ENCODE data around the gene CYP2F1. TPM values are rescaled to one million over a fixed set of nuclear protein-coding genes. Genes with fewer than 3 reads are reported as not detected.
A peak's percentile ranks its signal among the peaks of the same experiment; 100 is the strongest.
"Not testable (repeated sequence)": the region's sequence is repeated elsewhere in the genome, so short reads cannot be mapped to it uniquely, and the experiment has no call there.

The CYP2F1 gene
- total RNA-seq, 1 experiment from 2014 or later: not detected

DNA sequence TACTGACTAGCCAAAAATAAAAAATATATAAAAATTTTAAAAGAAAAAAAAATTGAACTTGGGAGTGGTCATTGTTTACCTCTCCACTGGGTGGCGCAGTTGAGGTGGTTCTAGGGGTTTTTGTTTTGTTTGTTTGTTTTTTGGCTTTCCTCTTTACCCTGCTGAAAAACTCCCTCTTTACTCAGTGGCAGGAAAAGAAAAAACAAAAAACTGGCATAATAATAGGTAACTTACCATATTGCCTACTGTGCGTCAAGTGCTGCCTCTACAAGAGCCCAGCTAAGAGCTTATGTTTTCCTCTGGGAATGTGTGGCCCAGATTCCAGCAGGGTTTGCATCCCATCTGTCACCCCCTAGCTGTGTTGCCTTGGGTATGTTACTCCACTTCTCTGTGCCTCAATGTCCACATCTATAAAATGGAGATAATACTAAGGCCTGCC is 12.6 kb downstream of the CYP2F1 start:
- peak; percentile 14 for DNase-seq (ENCODE audit: low read depth)

DNA sequence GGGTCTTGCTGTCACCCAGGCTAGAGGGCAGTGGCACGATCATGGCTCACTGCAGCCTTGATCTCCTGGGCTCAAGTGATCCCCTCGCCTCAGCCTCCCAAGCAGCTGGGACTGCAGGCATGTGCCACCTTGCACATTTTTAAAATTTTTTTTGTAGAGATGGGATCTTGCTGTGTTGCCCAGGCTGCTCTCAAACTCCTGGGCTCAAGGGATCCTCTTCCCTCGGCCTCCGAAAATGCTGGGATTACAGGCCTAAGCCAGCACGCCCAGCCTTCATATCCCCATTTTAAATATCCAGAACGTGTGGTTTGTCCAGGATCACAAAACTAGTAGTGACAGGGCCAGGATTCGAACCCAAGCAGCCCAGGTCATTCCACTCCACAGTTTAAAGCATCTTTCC is 13.1 kb downstream of the CYP2F1 start:
- DNase-seq (ENCODE audit: low read depth): not testable (repeated sequence)

DNA sequence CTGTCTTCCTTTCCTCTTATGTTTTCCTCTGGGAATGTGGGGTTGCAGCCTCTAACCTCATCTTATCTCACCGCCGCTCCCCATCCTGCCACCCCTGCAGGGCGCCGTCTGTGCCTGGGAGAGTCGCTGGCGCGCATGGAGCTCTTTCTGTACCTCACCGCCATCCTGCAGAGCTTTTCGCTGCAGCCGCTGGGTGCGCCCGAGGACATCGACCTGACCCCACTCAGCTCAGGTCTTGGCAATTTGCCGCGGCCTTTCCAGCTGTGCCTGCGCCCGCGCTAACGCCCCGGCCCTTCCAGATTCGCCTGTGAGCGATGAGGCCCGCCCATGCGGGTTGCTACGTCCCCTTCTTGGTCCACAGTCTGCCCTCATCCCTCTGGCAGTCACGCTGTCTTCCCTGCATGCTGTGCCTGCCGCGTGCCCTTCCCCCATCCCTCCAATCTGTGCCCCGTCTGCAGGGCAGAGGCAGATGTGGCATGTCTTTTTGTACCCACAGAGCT is 13.6 kb downstream of the CYP2F1 start:
- peak; percentile 51 for DNase-seq (ENCODE audit: low read depth)

DNA sequence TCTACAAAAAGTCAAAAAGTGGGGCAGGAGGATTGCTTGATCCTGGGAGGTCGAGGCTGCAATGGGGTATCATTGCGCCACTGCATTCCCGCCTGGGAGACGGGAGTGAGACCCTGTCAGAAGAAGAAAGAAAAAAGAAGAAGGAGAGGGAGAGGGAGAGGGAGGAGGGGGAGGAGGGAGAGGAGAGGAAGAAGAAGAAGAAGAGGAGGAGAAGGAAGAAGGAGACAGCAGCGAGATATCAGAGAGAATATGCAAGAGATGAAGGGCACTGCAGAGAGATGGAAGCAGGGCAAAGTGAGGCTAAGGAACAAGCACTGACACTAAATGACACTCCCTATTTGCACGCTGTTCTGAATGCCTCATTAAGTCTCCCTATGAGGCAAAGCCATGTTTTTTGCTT is 14.5 kb downstream of the CYP2F1 start:
- DNase-seq (ENCODE audit: low read depth): no peak

DNA sequence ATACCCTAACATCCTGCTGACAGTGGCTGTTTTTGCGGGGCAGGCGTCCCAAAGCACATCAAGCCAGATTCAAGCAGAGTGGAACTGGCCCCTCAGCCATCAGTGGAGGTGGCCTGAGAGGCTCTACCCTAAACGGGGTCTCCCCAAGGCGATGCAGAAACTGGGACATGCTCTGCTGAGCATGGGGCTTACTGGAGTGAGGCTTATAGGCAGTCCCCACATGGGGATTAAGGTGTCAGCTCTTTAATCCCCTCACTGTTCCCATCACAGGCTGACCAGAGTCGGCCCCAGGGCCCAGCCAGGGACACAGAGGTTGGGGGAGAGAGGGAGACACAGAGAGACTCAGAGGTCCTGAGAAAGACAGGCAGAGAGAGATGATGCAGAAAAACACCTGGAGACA is 17.0 kb downstream of the CYP2F1 start:
- no peak for DNase-seq (ENCODE audit: low read depth)

DNA sequence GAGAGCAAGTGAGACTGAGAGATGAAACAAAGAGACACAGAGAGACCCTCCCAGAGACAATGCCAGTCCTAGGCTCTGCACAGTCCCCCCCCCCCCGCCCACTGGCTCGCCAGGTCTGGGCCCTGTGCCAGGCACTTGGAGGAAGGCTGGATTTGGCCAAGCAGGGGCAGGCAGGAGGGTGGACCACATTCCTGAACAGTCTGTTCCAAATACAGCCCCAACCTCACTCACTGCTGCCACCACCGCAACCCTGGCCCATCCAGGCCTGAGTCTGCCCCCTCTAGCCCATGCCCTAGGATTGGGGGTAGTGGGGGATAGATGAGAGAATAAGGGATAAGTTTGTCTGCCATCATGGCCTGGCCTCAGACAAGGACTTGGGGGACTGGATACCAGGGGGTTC is 19.0 kb downstream of the CYP2F1 start:
- DNase-seq (ENCODE audit: low read depth): no peak

DNA sequence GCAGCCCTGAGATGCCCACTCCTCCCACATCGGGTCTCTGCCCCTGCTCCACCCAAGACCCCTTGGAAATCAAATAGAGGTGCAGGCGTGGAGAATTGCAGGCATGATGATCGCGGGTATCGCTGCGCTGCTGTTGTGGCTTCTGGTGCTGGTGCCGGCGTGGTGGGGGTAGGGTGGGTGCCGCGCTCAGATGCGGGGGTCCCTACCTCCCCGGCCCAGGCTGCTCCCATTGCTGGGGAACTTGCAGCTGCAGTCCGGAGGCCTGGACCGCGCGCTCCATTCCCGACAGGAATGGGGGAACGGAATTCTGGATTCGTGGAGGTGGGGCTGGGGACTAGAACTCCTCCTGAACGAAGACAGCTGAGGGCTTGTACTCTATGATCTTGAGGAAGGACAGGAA is 20.4 kb downstream of the CYP2F1 start:
- no peak for DNase-seq (ENCODE audit: low read depth)

DNA sequence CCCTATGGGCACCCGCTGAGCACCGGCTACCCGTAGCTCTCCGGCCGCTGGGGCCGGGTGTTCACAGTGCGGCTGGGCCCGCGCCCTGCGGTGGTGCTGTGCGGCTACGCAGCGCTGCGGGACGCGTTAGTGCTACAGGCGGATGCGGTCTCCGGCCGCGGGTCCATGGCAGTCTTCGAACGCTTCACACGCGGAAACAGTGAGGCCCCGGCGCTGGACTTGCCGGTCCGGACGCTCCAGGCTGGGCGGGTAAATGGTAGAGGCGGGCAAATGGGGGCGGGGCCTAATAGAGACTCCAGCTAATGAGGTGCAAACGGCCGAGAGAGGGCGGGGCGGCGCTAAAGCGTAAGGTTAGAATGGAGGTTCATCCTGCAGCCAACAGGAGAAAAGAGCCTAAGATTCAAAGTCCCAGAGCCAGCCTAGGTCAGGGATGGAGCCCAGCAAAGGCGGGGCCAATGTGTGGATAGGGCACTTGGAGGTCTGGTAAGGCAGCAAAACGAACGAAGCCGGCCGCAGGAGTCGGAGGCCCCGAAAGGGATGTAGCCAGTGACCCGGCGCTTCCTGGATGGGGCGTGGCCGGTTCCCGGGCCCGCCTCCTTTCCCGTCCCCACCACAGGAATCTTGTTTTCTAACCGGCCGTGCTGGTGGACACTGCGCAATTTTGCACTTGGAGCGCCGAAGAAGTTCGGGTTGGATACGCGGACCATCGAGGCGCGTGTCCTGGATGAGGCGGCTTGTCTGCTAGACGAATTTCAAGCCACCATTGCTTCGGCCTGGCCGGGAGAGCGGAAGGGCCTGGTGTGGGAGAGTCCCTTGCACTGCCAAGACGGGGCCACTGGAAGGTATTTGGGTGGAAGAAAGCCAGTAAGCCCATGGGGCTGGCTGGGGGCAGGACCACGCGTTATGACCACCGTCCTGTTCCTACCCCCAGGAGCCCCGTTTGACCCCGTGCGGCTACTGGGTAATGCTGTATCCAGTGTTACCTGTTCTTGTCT is 21.5 kb downstream of the CYP2F1 start:
- peak; percentile 2 for DNase-seq (ENCODE audit: low read depth)

DNA sequence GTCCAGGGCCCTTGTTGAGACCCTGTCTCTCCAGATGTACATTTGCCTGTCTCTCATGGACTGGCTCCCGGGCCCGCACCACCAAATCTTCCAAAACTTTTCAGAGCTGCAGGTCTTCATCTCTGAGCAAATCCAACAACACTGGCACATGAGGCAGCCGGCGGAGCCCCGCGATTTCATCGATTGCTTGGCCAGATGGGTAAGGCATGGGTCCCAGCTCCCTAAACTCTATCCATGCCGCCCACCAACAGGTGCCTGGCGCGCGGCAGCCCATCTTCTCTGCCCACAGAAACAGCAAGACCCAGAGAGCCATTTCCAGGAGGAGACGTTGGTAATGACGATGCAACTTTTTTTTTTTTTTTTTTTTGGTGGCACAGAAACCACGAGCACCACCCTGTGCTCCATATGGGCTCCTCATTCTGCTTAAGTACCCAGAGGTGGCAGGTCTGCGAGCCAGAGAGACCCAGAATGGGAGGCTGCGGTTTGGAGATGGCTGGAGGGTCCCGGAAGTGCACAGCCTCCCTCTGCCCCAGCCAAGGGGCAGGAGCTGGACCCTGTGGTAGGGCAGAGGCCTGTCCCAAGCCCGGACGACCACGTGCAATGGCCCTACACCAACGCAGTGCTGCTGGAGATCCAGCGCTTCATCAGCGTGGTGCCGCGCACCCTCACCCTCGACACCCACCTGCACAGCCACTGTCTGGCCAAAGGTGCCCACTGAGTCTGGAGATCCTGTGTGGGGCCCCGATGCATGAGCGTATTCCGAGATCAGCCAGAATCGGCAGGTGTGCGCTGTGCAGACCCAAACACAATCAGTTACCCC is 22.6 kb downstream of the CYP2F1 start:
- DNase-seq (ENCODE audit: low read depth): no peak

DNA sequence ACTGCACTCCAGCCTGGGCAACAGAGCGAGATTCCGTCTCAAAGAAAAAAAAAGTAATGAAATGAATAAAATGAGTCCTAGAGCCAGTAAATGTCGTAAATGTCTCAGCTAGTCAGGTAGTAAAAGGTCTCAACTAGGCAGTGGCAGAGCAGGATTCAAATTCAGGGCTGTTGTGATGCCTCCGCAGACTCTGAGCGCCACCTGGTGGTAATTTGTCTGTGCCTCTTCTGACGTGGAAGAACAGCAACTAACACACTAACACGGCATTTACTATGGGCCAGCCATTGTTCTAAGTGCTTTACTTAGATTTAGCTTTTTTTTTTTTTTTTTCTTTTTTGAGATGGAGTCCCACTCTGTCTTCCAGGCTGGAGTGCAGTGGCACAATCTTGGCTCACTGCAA is 30.2 kb downstream of the CYP2F1 start:
- peak; percentile 63 for DNase-seq (ENCODE audit: low read depth)

DNA sequence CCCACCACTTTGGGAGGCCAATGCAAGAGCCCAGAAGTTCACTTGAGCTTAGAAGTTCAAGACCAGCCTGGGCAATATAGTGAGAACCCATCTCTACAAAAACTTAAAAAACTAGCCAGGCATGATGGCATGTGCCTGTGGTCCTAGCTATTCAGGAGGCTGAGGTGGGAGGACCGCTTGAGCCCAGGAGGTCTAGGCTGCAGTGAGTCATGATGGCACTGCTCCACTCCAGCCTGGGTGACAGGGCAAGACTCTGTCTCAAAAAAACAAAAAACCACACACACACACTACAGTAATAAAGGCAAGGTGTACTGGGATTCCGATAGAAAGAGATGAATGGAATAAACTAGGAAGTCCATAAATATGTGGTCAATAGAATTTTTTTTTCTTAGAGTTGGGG is 35.6 kb downstream of the CYP2F1 start:
- DNase-seq (ENCODE audit: low read depth): no peak

DNA sequence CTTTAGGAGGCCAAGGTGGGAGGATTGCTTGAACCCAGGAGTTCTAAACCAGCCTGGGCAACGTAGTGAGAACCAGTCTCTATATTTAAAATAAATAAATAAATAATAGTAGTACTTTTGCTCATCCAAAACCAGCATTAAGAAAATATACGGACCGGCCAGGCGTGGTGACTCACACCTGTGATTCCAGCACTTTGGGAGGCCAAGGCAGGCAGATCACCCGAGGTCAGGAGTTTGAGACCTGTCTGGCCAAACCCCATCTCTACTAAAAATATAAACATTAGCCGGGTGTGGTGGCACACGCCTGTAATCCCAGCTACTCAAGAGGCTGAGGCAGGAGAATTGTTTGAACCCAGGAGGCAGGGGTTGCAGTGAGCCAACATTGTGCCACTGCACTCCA is 36.8 kb downstream of the CYP2F1 start:
- DNase-seq (ENCODE audit: low read depth): not testable (repeated sequence)

DNA sequence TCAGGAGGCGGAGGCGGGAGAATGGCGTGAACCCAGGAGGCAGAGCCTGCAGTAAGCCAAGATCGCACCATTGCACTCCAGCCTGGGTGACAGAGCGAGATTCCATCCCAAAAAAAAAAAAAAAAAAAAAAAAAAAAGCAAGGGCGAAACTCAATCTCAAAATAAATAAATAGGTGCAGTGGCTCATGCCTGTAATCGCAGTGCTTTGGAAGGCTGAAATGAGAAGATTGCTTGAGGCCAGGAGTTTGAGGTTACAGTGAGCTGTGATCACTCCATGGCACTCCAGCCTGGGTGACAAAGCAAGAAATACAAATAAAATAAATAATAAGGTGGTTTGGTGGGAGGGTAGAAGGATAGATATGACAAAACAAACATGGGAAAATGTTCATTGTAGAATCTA is 39.8 kb downstream of the CYP2F1 start:
- DNase-seq (ENCODE audit: low read depth): no peak

DNA sequence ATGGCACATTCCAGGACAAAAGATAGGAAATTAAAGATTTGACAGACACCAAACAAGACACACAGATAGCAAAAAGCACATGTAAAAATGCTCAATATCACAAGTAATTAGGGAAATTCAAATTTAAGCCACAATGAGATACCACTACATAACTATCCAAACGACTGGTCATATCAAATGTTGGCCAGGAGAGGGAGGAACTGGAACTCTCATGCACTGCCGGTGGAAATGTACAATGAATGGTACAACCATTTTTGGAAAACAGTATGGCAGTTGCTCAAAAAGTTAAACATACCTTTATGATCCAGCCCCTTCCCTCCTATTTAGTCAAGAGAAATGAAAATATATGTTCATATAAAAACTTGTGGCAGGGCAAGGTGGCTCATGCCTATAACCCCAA is 42.0 kb downstream of the CYP2F1 start:
- no peak for DNase-seq (ENCODE audit: low read depth)

DNA sequence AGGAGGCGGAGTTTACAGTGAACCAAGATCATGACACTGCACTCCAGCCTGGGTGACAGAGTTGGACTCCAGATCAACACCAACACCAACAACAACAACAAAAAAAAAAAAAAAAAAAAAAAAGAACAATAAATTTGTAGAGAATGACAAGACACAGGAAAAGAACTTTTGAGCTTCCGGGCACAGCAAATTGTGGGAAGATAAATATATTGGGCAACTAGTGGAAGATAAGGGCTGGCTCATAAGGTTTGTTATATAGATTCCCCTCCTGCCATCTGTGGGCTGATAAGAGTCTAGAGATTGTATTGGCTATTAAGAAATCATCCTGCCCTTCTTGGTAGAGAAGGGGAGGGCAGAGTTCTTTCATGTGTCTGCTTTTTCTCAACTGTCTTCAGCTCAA is 45.6 kb downstream of the CYP2F1 start:
- DNase-seq (ENCODE audit: low read depth): no peak

DNA sequence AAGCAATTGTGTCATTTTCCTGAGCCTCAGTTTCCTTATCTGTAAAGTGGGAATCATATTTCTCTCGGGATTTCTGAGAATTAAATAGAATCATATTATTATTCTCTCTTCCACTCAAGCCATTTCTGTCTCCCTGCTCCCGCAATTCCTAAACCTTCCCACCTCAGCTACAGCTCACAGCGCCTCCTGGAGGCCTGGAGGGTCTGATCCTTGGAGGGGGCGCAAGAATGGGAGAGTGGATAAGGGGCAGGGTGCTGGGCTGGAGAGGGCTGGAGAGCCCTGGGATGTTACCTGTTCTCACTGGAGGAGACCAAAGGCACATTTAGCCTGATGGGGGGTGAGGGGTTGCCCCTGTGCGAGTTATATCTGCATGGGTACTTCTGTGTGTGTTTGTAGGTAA is 47.7 kb downstream of the CYP2F1 start:
- no peak for DNase-seq (ENCODE audit: low read depth)

DNA sequence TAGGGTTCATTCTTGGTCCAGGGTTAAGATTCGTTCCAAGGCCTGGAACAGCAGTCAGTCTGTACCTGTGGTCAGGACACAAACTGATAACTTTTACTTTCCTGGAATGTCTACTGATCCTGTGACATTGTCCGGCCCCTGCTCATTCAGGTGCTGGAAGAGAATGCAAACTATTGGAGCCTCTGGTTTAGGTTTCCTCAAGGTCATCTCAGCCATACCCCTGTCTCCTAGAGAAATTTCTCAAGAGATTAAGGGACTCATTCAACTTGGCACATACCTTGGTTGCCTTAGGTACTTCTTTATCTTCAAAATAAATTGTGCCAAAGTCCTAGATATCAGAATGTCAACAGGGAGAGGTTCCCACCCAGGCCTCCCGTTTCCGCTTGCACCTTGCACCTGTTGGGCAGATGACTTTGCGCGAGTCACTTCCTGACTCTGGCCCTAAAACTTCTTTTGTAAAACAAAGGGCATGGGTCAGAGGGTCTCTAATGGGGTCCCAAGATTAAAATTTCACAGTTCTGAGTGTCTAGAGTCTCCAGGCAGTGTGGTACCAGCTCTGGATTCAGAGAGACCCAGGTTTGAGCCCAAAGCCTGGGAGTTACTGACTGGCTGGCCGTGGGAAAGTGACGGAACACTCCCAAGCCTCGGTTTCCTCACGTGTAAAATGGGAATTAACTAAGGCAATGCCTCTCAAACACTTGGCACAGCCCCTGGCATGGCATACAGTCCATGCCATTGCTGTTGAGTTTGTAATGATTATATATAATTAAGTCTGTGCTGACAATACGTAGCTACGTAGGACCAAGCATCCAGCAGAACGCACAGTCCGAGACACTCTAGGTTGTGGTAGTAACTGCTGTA is 52.9 kb downstream of the CYP2F1 start:
- DNase-seq (ENCODE audit: low read depth): no peak

DNA sequence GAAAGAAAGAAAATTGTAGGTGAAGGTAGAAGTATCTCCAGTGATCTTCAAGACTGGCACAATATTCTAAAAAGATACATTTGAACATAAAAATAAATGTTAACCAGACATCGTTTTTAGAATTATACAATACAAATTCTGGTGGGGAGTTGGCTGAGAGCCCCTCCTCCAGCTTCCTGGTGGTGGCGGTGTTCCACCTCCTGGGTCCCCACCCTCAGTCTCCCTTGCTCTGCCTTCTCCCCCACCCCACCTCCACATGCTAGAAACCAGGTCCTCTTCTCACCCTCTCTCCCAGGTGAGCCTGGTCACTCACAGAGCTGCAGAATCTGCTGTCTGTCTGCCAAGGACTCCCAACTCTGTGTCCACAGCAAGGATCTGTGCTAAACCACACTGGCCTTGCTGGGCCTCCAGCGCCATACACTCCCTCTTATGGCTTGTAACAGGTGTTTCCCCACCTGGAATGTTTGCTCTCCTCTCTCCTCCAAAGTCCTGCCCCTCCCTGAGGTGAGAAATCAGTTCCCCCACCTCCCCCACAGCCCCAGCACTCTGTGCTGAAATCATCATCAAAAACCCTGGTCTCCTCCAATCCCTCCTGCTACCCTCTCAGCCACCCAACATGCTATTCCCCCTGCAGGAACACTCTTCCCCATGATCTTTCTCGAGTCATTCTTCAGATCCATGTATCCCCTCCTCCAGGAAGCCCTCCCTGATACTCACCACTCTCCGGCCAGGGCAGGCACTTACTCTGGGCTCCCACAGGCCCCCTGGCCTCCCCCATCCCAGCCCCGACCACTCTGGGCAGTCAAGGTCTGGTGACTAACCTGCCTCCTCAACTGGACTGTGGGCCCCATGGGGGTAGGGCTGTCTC is 58.3 kb downstream of the CYP2F1 start:
- DNase-seq (ENCODE audit: low read depth): no peak

DNA sequence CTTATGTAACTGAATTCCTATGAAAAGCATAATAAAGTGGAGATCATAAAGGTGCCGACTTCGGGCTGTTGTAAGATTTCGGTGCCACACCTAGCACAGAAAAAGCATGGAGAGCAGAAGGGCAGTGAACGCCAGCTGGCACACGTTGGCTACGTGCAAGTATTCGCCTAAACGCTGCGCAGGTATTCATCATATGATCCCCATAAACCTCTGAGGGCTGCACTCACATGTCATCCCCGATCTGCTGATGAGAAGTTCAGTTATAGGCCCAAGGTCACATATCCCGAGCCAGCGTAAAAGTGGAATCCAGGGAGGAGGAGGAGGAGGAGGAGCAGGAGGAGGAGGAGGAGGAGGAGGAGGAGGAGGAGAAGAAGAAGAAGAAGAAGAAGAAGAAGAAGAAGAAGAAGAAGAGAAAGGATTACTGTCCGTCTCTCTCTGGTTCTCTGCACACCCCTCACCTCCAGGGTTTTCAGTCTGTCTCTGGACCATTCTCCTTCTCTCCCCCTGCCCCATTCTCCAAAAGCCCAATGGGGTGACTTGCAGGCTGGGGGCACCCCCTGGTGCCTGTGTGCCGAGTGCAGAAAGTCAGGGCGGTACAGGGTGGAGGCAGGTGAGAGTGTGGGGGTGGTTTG is 60.2 kb downstream of the CYP2F1 start:
- no peak for DNase-seq (ENCODE audit: low read depth)

All from LHCN-M2 (cell line).